Measurements from ENCODE around the gene FAIM. TPM values are rescaled to one million over a fixed set of nuclear protein-coding genes. Genes with fewer than 3 reads are reported as not detected.
"Not testable (repeated sequence)": the region's sequence is repeated elsewhere in the genome, so short reads cannot be mapped to it uniquely, and the experiment has no call there.

The FAIM gene
- total RNA-seq, 1 experiment from 2014 or later = 29.2 TPM

DNA sequence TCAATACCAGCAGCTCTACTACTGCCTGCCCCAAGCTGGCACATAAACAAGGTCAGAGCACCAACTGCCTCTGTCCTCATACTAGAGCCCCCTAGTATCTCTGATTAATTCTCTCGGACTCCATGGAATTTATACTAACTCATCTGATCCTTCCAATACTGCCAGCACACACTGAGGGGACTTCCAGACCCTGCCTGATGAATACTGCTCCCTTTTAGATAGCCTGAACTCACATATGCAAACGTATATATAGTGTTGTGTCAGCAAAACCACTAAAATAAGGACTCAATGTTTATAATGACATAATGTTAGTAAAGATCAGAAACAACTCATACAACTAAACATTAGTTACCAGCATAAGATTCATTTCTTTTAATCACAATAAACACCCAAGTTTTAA, 39.5 kb upstream of the FAIM start:
- Histone ChIP-seq H3K9me3 (ENCODE audit: low read length) (no peaks in the 10 kb centered on the region), H3K27me3 (ENCODE audit: low read length) (no peaks in the 10 kb centered on the region), H2AFZ (ENCODE audit: low read length) (no peak overlapping the region), H3K9ac (ENCODE audit: low read length) (no peak overlapping the region), H3K9me2 (replicated peaks; ENCODE audit: low read length) (no peaks in the 10 kb centered on the region), H3K27ac (ENCODE audit: low read length) (no peak overlapping the region), H3K79me2 (ENCODE audit: low read length) (no peaks in the 10 kb centered on the region), H3K4me1 (ENCODE audit: insufficient read depth, low read length) (no peaks in the 10 kb centered on the region), H3K4me3 (ENCODE audit: low read length) (no peak overlapping the region), H3K36me3 (ENCODE audit: low read depth, low read length) (peaks cover 10% of the 10 kb centered on the region; the same call in 1 of the 2 replicates), H4K20me1 (ENCODE audit: low read length) (no peaks in the 10 kb centered on the region), H3F3A (ENCODE audit: low read length, unreplicated experiment) (no peaks in the 10 kb centered on the region), H3K4me2 (ENCODE audit: low read length) (no peak overlapping the region)
- ChIA-PET CTCF (no interaction called here), POLR2A (ENCODE audit: unreplicated experiment) (no interaction called here)
- DNase-seq = no peak
- BruUV-seq (replicated peaks) = no TSS peak
- TF ChIP-seq EZH2phosphoT487 (IDR thresholded peaks at IDR 0.05; ENCODE audit: borderline replicate concordance, low read length) = no peak
- TF ChIP-seq EZH2 (IDR thresholded peaks at IDR 0.05; ENCODE audit: low read length, unreplicated experiment) = no peak
- TF ChIP-seq, protein P1, sequence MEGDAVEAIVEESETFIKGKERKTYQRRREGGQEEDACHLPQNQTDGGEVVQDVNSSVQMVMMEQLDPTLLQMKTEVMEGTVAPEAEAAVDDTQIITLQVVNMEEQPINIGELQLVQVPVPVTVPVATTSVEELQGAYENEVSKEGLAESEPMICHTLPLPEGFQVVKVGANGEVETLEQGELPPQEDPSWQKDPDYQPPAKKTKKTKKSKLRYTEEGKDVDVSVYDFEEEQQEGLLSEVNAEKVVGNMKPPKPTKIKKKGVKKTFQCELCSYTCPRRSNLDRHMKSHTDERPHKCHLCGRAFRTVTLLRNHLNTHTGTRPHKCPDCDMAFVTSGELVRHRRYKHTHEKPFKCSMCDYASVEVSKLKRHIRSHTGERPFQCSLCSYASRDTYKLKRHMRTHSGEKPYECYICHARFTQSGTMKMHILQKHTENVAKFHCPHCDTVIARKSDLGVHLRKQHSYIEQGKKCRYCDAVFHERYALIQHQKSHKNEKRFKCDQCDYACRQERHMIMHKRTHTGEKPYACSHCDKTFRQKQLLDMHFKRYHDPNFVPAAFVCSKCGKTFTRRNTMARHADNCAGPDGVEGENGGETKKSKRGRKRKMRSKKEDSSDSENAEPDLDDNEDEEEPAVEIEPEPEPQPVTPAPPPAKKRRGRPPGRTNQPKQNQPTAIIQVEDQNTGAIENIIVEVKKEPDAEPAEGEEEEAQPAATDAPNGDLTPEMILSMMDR (conservative IDR thresholded peaks at IDR 0.05; ENCODE audit: low read depth, low read length) = no peak
- intact Hi-C loops (cut with micrococcal nuclease) = no loop called here
- no peak for ATAC-seq

DNA sequence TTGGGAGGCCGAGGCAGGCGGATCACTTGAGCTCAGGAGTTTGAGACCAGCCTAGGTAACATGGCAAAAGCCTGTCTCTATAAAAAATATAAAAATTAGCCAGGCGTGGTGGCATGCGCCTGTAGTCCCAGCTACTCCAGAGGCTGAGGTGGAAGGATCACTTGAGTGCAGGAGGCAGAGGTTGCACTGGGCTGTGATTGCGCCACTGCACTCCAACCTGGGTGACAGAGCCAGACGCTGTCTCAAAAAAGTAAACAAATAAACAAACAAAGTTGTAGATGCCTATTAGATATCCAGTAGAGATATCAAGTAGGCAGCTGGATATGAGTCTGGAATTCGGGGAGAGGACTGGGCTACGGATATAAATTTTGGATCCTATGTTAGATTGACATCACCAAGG, 38.9 kb upstream of the FAIM start:
- CTCF ChIA-PET; DNase-seq; H3K9me3 ChIP-seq (ENCODE audit: low read length); H3K36me3 ChIP-seq (ENCODE audit: low read depth, low read length); POLR2A ChIA-PET (ENCODE audit: unreplicated experiment); H3K4me2 ChIP-seq (ENCODE audit: low read length); intact Hi-C loops (cut with micrococcal nuclease); BruUV-seq (replicated peaks); ATAC-seq; H2AFZ ChIP-seq (ENCODE audit: low read length); H3K4me3 ChIP-seq (ENCODE audit: low read length); H4K20me1 ChIP-seq (ENCODE audit: low read length); H3K27ac ChIP-seq (ENCODE audit: low read length); H3K9me2 ChIP-seq (replicated peaks; ENCODE audit: low read length); H3K79me2 ChIP-seq (ENCODE audit: low read length); H3F3A ChIP-seq (ENCODE audit: low read length, unreplicated experiment); H3K27me3 ChIP-seq (ENCODE audit: low read length); H3K4me1 ChIP-seq (ENCODE audit: insufficient read depth, low read length); H3K9ac ChIP-seq (ENCODE audit: low read length): not testable (repeated sequence)

DNA sequence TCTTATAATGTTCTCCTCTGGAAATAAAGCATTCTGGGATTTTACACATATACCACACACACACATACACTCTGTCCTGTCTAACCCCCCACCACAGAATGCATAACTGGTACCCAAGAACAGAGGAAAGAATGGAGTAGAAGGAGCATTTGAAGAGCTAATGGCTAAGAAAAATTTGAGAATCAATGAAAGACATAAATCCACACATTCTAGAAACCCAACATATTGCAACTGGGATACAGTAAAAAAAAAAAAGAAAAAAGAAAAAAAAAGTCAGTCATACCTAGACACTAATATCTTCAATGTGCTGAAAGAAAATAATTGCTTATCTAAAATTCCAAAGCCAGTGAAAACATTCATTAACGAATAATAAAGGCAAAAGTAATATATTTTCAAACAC, 35.4 kb upstream of the FAIM start:
- no peaks in the 10 kb centered on the region for H3K4me1 ChIP-seq (ENCODE audit: insufficient read depth, low read length)
- H3K4me3 ChIP-seq (ENCODE audit: low read length) = no peak overlapping the region
- no peaks in the 10 kb centered on the region for H4K20me1 ChIP-seq (ENCODE audit: low read length)
- TF ChIP-seq EZH2 (IDR thresholded peaks at IDR 0.05; ENCODE audit: low read length, unreplicated experiment) = no peak
- no peak for TF ChIP-seq EZH2phosphoT487 (IDR thresholded peaks at IDR 0.05; ENCODE audit: borderline replicate concordance, low read length)
- TF ChIP-seq, protein P1 (conservative IDR thresholded peaks at IDR 0.05; ENCODE audit: low read depth, low read length) = no peak
- ChIA-PET CTCF (no interaction called here), POLR2A (ENCODE audit: unreplicated experiment) (no interaction called here)
- no peaks in the 10 kb centered on the region for H3K9me2 ChIP-seq (replicated peaks; ENCODE audit: low read length)
- H2AFZ ChIP-seq (ENCODE audit: low read length) = no peak overlapping the region
- no peak overlapping the region for H3K4me2 ChIP-seq (ENCODE audit: low read length)
- no peak overlapping the region for H3K27ac ChIP-seq (ENCODE audit: low read length)
- ATAC-seq (no peak), DNase-seq (no peak)
- peaks cover 10% of the 10 kb centered on the region; the same call in 1 of the 2 replicates for H3K36me3 ChIP-seq (ENCODE audit: low read depth, low read length)
- no peaks in the 10 kb centered on the region for H3K27me3 ChIP-seq (ENCODE audit: low read length)
- H3K9ac ChIP-seq (ENCODE audit: low read length) = no peak overlapping the region
- H3K9me3 ChIP-seq (ENCODE audit: low read length) = no peaks in the 10 kb centered on the region
- H3F3A ChIP-seq (ENCODE audit: low read length, unreplicated experiment) = no peaks in the 10 kb centered on the region
- no peaks in the 10 kb centered on the region for H3K79me2 ChIP-seq (ENCODE audit: low read length)
- intact Hi-C loops (cut with micrococcal nuclease) = no loop called here
- no TSS peak for BruUV-seq (replicated peaks)
